K562 (cell line): Measurements from ENCODE around the gene RAI1. TPM values are rescaled to one million over a fixed set of nuclear protein-coding genes. Genes with fewer than 3 reads are reported as not detected.
A peak's percentile ranks its signal among the peaks of the same experiment; 100 is the strongest.

Experiments used
- ATAC-seq: fragments of 200-7000 bp; cut with Tn5 transposase; 3 replicates; pipeline ENCODE4 v1.9.1; 2020; ENCODE audit warnings: moderate library complexity
- BruUV-seq: library from RNA; stranded (reverse); fragments of 400-500 nt; replicated peaks from 2 replicates; lab custom pipeline; 2021; lab: Mats Ljungman, UMichigan
- CTCF ChIA-PET: fragments of 300-600 bp; formaldehyde crosslinking; extraction: SDS; loops from one replicate; lab custom pipeline; 2021; ENCODE audit warnings: low intra/inter-chr PET ratio; lab: Yijun Ruan, JAX
- POLR2A ChIA-PET: fragments of 300-600, 350-650 bp; sonication (Branson Sonifier 250); formaldehyde crosslinking; extraction: SDS; loops from one replicate; lab custom pipeline; 2021; ENCODE audit warnings: antibody characterized with exemption, inconsistent platforms; lab: Yijun Ruan, JAX
- DNase-seq, 4 experiments: peaks; one replicate each; pipeline versions ENCODE4 v3.0.0 to v3.0.0-alpha.2; 2011 to 2018; ENCODE audit warnings: low spot score in 3 of 4, mixed read lengths in 3 of 4; ENCODE audit errors: extremely low read depth in 1 of 4
- FAIRE-seq: peaks from 2 replicates; lab custom pipeline; 2011; peaks lifted over from hg19 to GRCh38; lab: Jason Lieb, UNC
- H2AFZ ChIP-seq: 2 replicates; pipeline ENCODE4 v1.6.0; 2011; ENCODE audit warnings: low read depth, low read length, control low read depth, inconsistent platforms
- H3K27ac ChIP-seq: fragments of 200-600 bp; 3 replicates; pipeline ENCODE4 v1.8.0; 2011; ENCODE audit warnings: low read depth, mild to moderate bottlenecking, control low read depth, inconsistent platforms, low read length, moderate library complexity, mixed read lengths; ENCODE audit errors: extremely low read depth
- H3K27me3 ChIP-seq, 2 experiments: fragments of 300-600 bp in 1 of 2; 2 replicates in 1 of 2; 3 replicates in 1 of 2; pipeline versions ENCODE4 v1.6.0 to v1.8.0; 2011; ENCODE audit warnings: inconsistent platforms in 2 of 2, low read length in 2 of 2, mild to moderate bottlenecking in 1 of 2, mixed read lengths in 1 of 2, moderate library complexity in 1 of 2; ENCODE audit not compliant: control insufficient read depth in 2 of 2, insufficient read depth in 2 of 2
- H3K36me3 ChIP-seq: fragments of 300-600 bp; 3 replicates; pipeline ENCODE4 v1.8.0; 2011; ENCODE audit warnings: mild to moderate bottlenecking, low read length, inconsistent platforms; ENCODE audit not compliant: control insufficient read depth, insufficient read depth
- H3K4me1 ChIP-seq, 2 experiments: fragments of 200-600 bp in 1 of 2; replicated peaks in 1 of 2; 2 replicates in 1 of 2; 3 replicates in 1 of 2; pipeline versions ENCODE4 v1.5.1 to v1.8.0; 2011; ENCODE audit warnings: inconsistent platforms in 2 of 2, low read length in 2 of 2, mild to moderate bottlenecking in 1 of 2, mixed read lengths in 1 of 2, moderate library complexity in 1 of 2; ENCODE audit not compliant: control insufficient read depth in 2 of 2, insufficient read depth in 2 of 2
- H3K4me2 ChIP-seq: 2 replicates; pipeline ENCODE4 v1.6.1; 2011; ENCODE audit warnings: low read length, control low read depth, inconsistent platforms, mixed read lengths; ENCODE audit not compliant: insufficient read depth
- H3K4me3 ChIP-seq: fragments of 200-600 bp; sonication (generic), shearing (Covaris generic); 2 replicates; pipeline ENCODE4 v1.5.1; 2016; ENCODE audit warnings: control low read depth, inconsistent platforms
- H3K79me2 ChIP-seq: fragments of 200-600 bp; 3 replicates; pipeline ENCODE4 v1.8.0; 2011; ENCODE audit warnings: low read length, inconsistent platforms; ENCODE audit not compliant: control insufficient read depth, insufficient read depth
- H3K9ac ChIP-seq, 2 experiments: 2 replicates each; pipeline versions ENCODE4 v1.6.0 to v1.6.1; 2011; ENCODE audit warnings: low read depth in 2 of 2, low read length in 2 of 2, control low read depth in 1 of 2, inconsistent platforms in 1 of 2, mild to moderate bottlenecking in 1 of 2, mixed read lengths in 1 of 2; ENCODE audit not compliant: insufficient read depth in 1 of 2
- H3K9me1 ChIP-seq: one replicate; pipeline ENCODE4 v1.6.0; 2011; ENCODE audit warnings: inconsistent platforms, mild to moderate bottlenecking, low read length, moderate library complexity; ENCODE audit not compliant: control insufficient read depth, insufficient read depth
- H3K9me3 ChIP-seq: replicated peaks from 2 replicates; pipeline ENCODE4 v1.5.1; 2011; ENCODE audit warnings: low read depth, low read length, inconsistent platforms; ENCODE audit not compliant: control insufficient read depth, insufficient read depth
- H4K20me1 ChIP-seq: replicated peaks from 2 replicates; pipeline ENCODE4 v1.6.1; 2011; ENCODE audit warnings: low read length, inconsistent platforms, mixed read lengths; ENCODE audit not compliant: control insufficient read depth, insufficient read depth
- ARID2 ChIP-seq: fragments of 450-650 bp; IDR thresholded peaks from 2 replicates; pipeline ENCODE4 v1.6.1; 2017; ENCODE audit warnings: antibody characterized with exemption, mild to moderate bottlenecking
- CHCHD3 ChIP-seq: fragments of 250-450 bp; sonication (Bioruptor Pico); IDR thresholded peaks from 2 replicates; pipeline ENCODE4 v2.1.2; 2022; ENCODE audit warnings: mild to moderate bottlenecking
- GTF2B ChIP-seq: IDR thresholded peaks from 2 replicates; pipeline ENCODE4 v1.6.1; 2011; ENCODE audit not compliant: insufficient read length; ENCODE audit errors: extremely low read depth
- JUND ChIP-seq, 2 experiments: IDR thresholded peaks; 2 replicates in 1 of 2; 3 replicates in 1 of 2; pipeline ENCODE4 v1.6.1; 2011; ENCODE audit warnings: borderline replicate concordance in 2 of 2, low read depth in 2 of 2, low read length in 2 of 2, improper control_type of control experiment in 1 of 2, missing biosample characterization in 1 of 2, missing genetic modification characterization in 1 of 2, missing genetic modification reagents in 1 of 2
- MCM7 ChIP-seq, 2 experiments: fragments of 450-650 bp; IDR thresholded peaks; 2 replicates each; pipeline ENCODE4 v1.6.1; 2016 to 2018
- MYBL2 ChIP-seq, 2 experiments: fragments of 450-650 bp in 1 of 2; sonication (generic) in 1 of 2; formaldehyde crosslinking in 1 of 2; IDR thresholded peaks; 2 replicates each; pipeline versions ENCODE4 v1.6.1 to v1.8.1; 2017 to 2022; ENCODE audit warnings: borderline replicate concordance in 1 of 2, inconsistent platforms in 1 of 2, low read depth in 1 of 2, mild to moderate bottlenecking in 1 of 2, missing genetic modification reagents in 1 of 2, moderate library complexity in 1 of 2
- POLR2G ChIP-seq: fragments of 200-400 bp; formaldehyde crosslinking; IDR thresholded peaks from 2 replicates; pipeline ENCODE4 v1.6.1; 2017; ENCODE audit warnings: low read depth, mild to moderate bottlenecking, antibody characterized with exemption, low read length, moderate library complexity
- SPI1 ChIP-seq: IDR thresholded peaks from 2 replicates; pipeline ENCODE4 v1.6.1; 2011; ENCODE audit warnings: low read depth, low read length, control low read depth, borderline replicate concordance
- TFAP4 ChIP-seq: sonication (generic); formaldehyde crosslinking; IDR thresholded peaks from 2 replicates; pipeline ENCODE4 v1.8.0; 2022; ENCODE audit warnings: missing genetic modification reagents, mild to moderate bottlenecking, moderate library complexity, borderline replicate concordance
- VEZF1 ChIP-seq: fragments of 200-800 bp; sonication (Bioruptor generic); IDR thresholded peaks from 2 replicates; pipeline ENCODE4 v1.6.1; 2017; ENCODE audit warnings: missing genetic modification characterization, missing compliant biosample characterization
- ZFX ChIP-seq: sonication (generic); formaldehyde crosslinking; IDR thresholded peaks from 2 replicates; pipeline ENCODE4 v1.8.0; 2022; ENCODE audit warnings: mild to moderate bottlenecking, missing genetic modification reagents, moderate library complexity
- ZNF24 ChIP-seq: fragments of 450-650 bp; IDR thresholded peaks from 2 replicates; pipeline ENCODE4 v1.6.1; 2016
- ZNF277 ChIP-seq: fragments of 250-450 bp; sonication (Bioruptor Pico); IDR thresholded peaks from 2 replicates; pipeline ENCODE4 v1.8.0; 2022; ENCODE audit warnings: inconsistent platforms, mild to moderate bottlenecking, moderate library complexity, borderline replicate concordance
- ZNF280B ChIP-seq: fragments of 250-450 bp; sonication (Bioruptor Pico); IDR thresholded peaks from 2 replicates; pipeline ENCODE4 v1.5.1; 2021; ENCODE audit warnings: mild to moderate bottlenecking
- WGBS: fragments of 100-300 bp; shearing (Covaris generic); methylation state at CpG from one replicate; pipeline ENCODE4 v1.1.6; 2016; ENCODE audit warnings: low coverage, mixed read lengths; ENCODE audit not compliant: insufficient coverage; ENCODE audit errors: missing lambda C conversion rate; 5-methylcytosine and 5-hydroxymethylcytosine counted together
- in situ Hi-C: fragments of 300-500 bp; cut with MboI; formaldehyde crosslinking; loops from 4 replicates; pipeline ENCODE4 v1.15.0; 2018; ENCODE audit warnings: inconsistent platforms, mixed read lengths
- intact Hi-C: fragments of 100-400 bp; cut with micrococcal nuclease; formaldehyde crosslinking; loops from 2 replicates; pipeline ENCODE4 v1.14.2; 2022
- polyA plus RNA-seq, 8 experiments: library from polyadenylated mRNA; depleted of rRNA in 4 of 8; stranded (reverse) in 5 of 8; unstranded in 3 of 8; fragments of >200 nt; fragmentation: Nextera tagmentation in 2 of 8; fragmentation: Illumina TruSeq in 1 of 8; extraction: Ambion mirVana in 2 of 8; extraction: Trizol in 1 of 8; gene quantifications; 2 replicates each; pipeline versions ENCODE4 v1.2.1 to v1.2.3, GENCODE V29; 2011 to 2014; ENCODE audit warnings: inconsistent platforms in 1 of 8, missing spikeins in 1 of 8
- total RNA-seq, 7 experiments: library from RNA; depleted of rRNA in 6 of 7; stranded (reverse); fragments of >200 nt in 6 of 7; fragmentation: Illumina TruSeq in 2 of 7; extraction: Trizol in 2 of 7; gene quantifications; 2 replicates each; pipeline versions ENCODE4 v1.2.1 to v1.2.3, GENCODE V29; 2011 to 2021; ENCODE audit warnings: low replicate concordance in 1 of 7

Gene RAI1
- total and polyA plus RNA-seq, 9 of the 15 experiments (the other 6 are each of a cell fraction or from before 2014, with no cell fraction given), result 0.68 to 19.9 (median 5.5) TPM

- no peaks in the 10 kb centered on the region for H3K27me3 ChIP-seq
- no peak overlapping the region for H2AFZ ChIP-seq
- intact Hi-C loops, result no loop called here
- no peaks in the 10 kb centered on the region for H3K9me1 ChIP-seq
- ChIA-PET POLR2A (interaction anchor here (0.6 to 1.5 kb wide), 9 partner anchors 8 to 115 kb away, joined by 3 to 4 read pairs (median 3); partner anchors contain the start of gene SREBF1), CTCF (no interaction called here)
- in situ Hi-C loops, result no loop called here
- H4K20me1 ChIP-seq, result no peaks in the 10 kb centered on the region
- ATAC-seq (no peak), DNase-seq (no peak), FAIRE-seq (no peak)
- H3K4me3 ChIP-seq, result no peak overlapping the region
- peaks cover 3 to 39% of the 10 kb centered on the region in 2 experiments; a peak in 4 of 5 replicates for H3K4me1 ChIP-seq
- no TSS peak for BruUV-seq
- no peak overlapping the region for H3K9ac ChIP-seq
- H3K79me2 ChIP-seq, result no peaks in the 10 kb centered on the region
- peaks cover 30% of the 10 kb centered on the region; the same call in 2 of the 3 replicates for H3K36me3 ChIP-seq
- WGBS, result 69% methylated on average over 11 of the region's 17 CpGs
- H3K27ac ChIP-seq, result no peak overlapping the region
- H3K9me3 ChIP-seq, result no peaks in the 10 kb centered on the region
- TF ChIP-seq MYBL2 (IDR thresholded peaks at IDR 0.05; ENCODE audit: low read depth) (no peak), MYBL2 (CRISPR knock-in tag; IDR thresholded peaks at IDR 0.05; ENCODE audit: borderline replicate concordance) (no peak), TFAP4 (CRISPR knock-in tag) (0 out of 2 replicates have a peak, but pooled peaks have one; percentile 24), VEZF1 (CRISPR knock-in tag) (no peak), SPI1 (no peak), JUND (IDR thresholded peaks at IDR 0.05; ENCODE audit: borderline replicate concordance, low read depth, low read length) (no peak), JUND (tag; IDR thresholded peaks at IDR 0.05; ENCODE audit: borderline replicate concordance, low read depth, low read length) (no peak), MCM7 (IDR thresholded peaks at IDR 0.05) (no peak), ZNF280B (CRISPR knock-in tag) (no peak), ARID2 (no peak), ZFX (no peak), GTF2B (no peak), ZNF24 (no peak), CHCHD3 (CRISPR knock-in tag) (no peak), POLR2G (peak; percentile 35; the same call in 1 of the 2 replicates), ZNF277 (CRISPR knock-in tag) (no peak)
- H3K4me2 ChIP-seq, result no peak overlapping the region
Measured at GRCh38 chr17:17806611-17807274, 125.5 kb downstream of the RAI1 start.
